GM15510 (cell line): ENCODE data around the gene FOXP4.

Experiments used
- POLR2A ChIP-seq: IDR thresholded peaks from 3 replicates; pipeline ENCODE4 v1.6.1; 2011; ENCODE audit warnings: borderline replicate concordance; ENCODE audit not compliant: insufficient read length; ENCODE audit errors: extremely low read depth

Gene FOXP4

GRCh38 chr6:41599852-41600445 is 53.8 kb downstream of the FOXP4 start:
- TF ChIP-seq POLR2A = no peak

- TF ChIP-seq POLR2A = no peak
Measured at GRCh38 chr6:41600499-41601247, 54.5 kb downstream of the FOXP4 start.

GRCh38 chr6:41601248-41601549 is 55.0 kb downstream of the FOXP4 start:
- TF ChIP-seq POLR2A = no peak

GRCh38 chr6:41602422-41602743 is 56.2 kb downstream of the FOXP4 start:
- no peak for TF ChIP-seq POLR2A

- TF ChIP-seq POLR2A = no peak
Measured at GRCh38 chr6:41602864-41603608, 56.9 kb downstream of the FOXP4 start.

- no peak for TF ChIP-seq POLR2A
Measured at GRCh38 chr6:41604006-41604405, 57.8 kb downstream of the FOXP4 start.

- TF ChIP-seq POLR2A = no peak
Measured at GRCh38 chr6:41605649-41606048, 59.5 kb downstream of the FOXP4 start.

- TF ChIP-seq POLR2A = no peak
Measured at GRCh38 chr6:41607036-41607435, 60.9 kb downstream of the FOXP4 start.

GRCh38 chr6:41607736-41608135 is 61.6 kb downstream of the FOXP4 start:
- no peak for TF ChIP-seq POLR2A

GRCh38 chr6:41608443-41609151 is 62.4 kb downstream of the FOXP4 start:
- no peak for TF ChIP-seq POLR2A

GRCh38 chr6:41614715-41615114 is 68.5 kb downstream of the FOXP4 start:
- no peak for TF ChIP-seq POLR2A

GRCh38 chr6:41615311-41615710 is 69.1 kb downstream of the FOXP4 start:
- TF ChIP-seq POLR2A = no peak

- no peak for TF ChIP-seq POLR2A
Measured at GRCh38 chr6:41618598-41618997, 72.4 kb downstream of the FOXP4 start.

- TF ChIP-seq POLR2A = no peak
Measured at GRCh38 chr6:41621367-41621766, 75.2 kb downstream of the FOXP4 start.

- TF ChIP-seq POLR2A = no peak
Measured at GRCh38 chr6:41621802-41622201, 75.6 kb downstream of the FOXP4 start.

GRCh38 chr6:41622206-41622988 is 76.2 kb downstream of the FOXP4 start:
- TF ChIP-seq POLR2A = no peak

GRCh38 chr6:41623330-41623729 is 77.1 kb downstream of the FOXP4 start:
- TF ChIP-seq POLR2A = no peak
